Effector memory CD4-positive, alpha-beta T cell (primary cell): Measurements from ENCODE around the gene XRCC5.
A peak's percentile ranks its signal among the peaks of the same experiment; 100 is the strongest.

Experiments
- DNase-seq, 3 donors: peaks; one replicate each; pipeline ENCODE4 v3.0.0-alpha.2; 2020
- H3K27ac ChIP-seq: 2 replicates; pipeline ENCODE4 v1.7.0; 2013; ENCODE audit warnings: mild to moderate bottlenecking, low read length, moderate library complexity; ENCODE audit not compliant: insufficient read depth, poor library complexity, severe bottlenecking
- H3K27me3 ChIP-seq: replicated peaks from 2 replicates; pipeline ENCODE4 v1.7.0; 2013; ENCODE audit warnings: mild to moderate bottlenecking, low read length; ENCODE audit not compliant: insufficient read depth, control insufficient read depth, poor library complexity, severe bottlenecking
- H3K36me3 ChIP-seq: 2 replicates; pipeline ENCODE4 v1.7.0; 2013; ENCODE audit warnings: mild to moderate bottlenecking, low read length, moderate library complexity; ENCODE audit not compliant: control insufficient read depth, insufficient read depth
- H3K4me1 ChIP-seq: 2 replicates; pipeline ENCODE4 v1.7.0; 2013; ENCODE audit warnings: low read length, mild to moderate bottlenecking; ENCODE audit not compliant: control insufficient read depth, insufficient read depth, poor library complexity, severe bottlenecking
- H3K4me3 ChIP-seq: 2 replicates; pipeline ENCODE4 v1.7.0; 2013; ENCODE audit warnings: low read length, low read depth, mild to moderate bottlenecking; ENCODE audit not compliant: insufficient read depth, poor library complexity, severe bottlenecking
- H3K9me3 ChIP-seq: 2 replicates; pipeline ENCODE4 v1.7.0; 2013; ENCODE audit warnings: mild to moderate bottlenecking, low read length, moderate library complexity; ENCODE audit not compliant: control insufficient read depth
- total RNA-seq, 3 donors: gene quantifications; one replicate each; lab custom pipeline; 2026; lab: John Stamatoyannopoulos, UW

Gene XRCC5
- 202 to 293 (median 277) reads per million in 3 donors for total RNA-seq

DNA sequence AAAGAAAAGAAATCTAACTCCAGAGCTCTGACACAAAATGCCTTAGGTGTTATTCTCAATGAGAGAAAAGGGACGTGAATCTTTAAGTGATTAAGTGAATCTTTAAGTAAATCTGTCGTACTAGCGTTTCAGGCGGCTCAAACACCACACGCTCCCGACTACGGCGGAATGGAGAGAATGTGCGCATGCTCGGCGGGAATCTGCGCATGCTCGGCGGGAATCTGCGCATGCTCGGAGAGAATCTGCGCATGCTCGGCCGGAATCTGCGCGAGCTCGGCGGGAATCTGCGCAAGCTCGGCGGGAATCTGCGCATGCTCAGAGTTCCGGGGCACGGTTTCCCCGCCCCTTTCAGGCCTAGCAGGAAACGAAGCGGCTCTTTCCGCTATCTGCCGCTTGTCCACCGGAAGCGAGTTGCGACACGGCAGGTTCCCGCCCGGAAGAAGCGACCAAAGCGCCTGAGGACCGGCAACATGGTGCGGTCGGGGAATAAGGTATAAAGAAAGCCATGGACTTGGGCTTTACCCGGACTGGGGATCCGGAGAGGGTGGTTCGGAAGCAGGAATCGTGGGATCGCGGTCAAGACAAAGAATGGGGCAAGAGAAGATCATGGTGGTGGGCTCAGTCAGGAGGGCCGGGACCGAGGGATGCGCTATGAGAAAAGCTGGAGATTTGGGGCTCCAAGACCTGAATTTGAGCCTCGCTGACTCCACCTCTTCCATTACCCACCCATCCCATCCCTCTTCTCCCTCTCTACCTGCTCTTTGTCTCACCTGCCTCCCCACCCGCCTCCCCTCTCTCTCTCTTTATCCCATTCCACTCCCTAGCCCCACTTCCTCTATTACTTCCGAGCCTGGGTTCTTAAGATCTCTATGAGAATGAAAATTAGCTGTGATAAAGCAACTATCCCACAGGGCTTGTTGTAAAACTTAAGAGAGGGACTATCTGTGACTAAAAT lies at the start of gene XRCC5:
Gene XRCC5 (plus strand): TSS at position 382 of the 955 bp plus-strand sequence. CDS start 89 bp downstream, at position 471.
- H3K4me1 ChIP-seq: peaks cover 4% of the 10 kb centered on the region
- DNase-seq: peak; percentile 94 to 97 (median 95)

DNA sequence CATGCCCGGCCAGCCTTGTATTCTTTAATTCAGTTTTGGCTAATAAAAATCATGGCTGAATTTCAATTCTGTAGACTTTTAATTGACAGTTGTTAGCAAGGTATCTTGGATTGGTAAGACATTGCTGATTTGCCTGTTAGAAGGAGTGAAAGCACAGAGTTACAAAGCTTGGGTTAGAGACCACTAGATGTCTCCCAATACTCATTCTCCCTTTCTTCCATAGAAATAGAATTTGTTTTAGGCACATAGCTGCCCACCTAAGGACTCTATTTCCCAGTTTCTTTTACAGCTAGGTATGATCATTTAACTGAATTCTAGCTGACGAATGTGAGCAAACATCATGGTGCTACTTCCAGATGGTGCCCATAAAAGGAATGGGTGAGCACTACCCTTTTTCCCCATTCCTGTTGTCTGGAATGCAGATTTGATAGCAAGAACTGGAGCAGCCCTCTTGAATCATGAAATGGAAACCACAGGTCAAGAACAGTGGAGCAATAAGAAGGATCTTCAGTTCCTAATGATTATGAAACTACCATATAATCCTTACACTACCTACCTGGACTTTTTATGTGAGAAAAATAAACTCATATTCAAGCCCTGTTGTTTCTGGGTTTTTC lies 45.0 kb upstream of the XRCC5 start:
- H3K36me3 ChIP-seq: peaks cover 10% of the 10 kb centered on the region
- DNase-seq: no peak

More for the DNA sequence above, at the start of gene XRCC5:
- Histone ChIP-seq H3K4me3 (peak within 1 kb of the TSS; percentile 90), H3K36me3 (peaks cover 26% of the 10 kb centered on the region), H3K27ac (peak within 1 kb of the TSS; percentile 96), H3K9me3 (no peaks in the 10 kb centered on the region), H3K27me3 (no peaks in the 10 kb centered on the region)

DNA sequence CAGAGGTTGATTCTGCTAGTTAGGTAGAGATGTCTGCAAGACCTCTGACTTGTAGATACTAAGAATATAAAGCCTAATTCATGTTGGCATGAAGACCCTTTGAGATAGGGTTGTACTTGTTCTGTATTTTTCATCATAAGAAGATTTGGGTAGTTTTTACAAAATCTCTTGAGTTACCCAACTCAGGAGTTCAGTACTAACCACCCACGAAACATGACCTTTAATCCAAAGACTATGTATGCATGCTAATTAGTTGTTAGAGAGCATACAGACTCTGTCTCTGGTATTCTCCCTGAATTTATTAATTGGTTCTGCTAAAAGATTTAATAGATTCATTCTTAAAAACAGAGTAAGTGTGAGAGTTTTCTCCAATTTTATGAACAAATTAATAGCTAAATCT lies 44.5 kb upstream of the XRCC5 start:
- H3K9me3 ChIP-seq: no peaks in the 10 kb centered on the region
- no peak overlapping the region for H3K27ac ChIP-seq
- no peak for DNase-seq
- H3K4me1 ChIP-seq: no peaks in the 10 kb centered on the region
- no peak overlapping the region for H3K4me3 ChIP-seq
- H3K27me3 ChIP-seq: no peaks in the 10 kb centered on the region
- peaks cover 10% of the 10 kb centered on the region for H3K36me3 ChIP-seq

More for the DNA sequence above, 45.0 kb upstream of the XRCC5 start:
- no peaks in the 10 kb centered on the region for H3K4me1 ChIP-seq
- no peaks in the 10 kb centered on the region for H3K27me3 ChIP-seq
- H3K4me3 ChIP-seq: no peak overlapping the region
- no peaks in the 10 kb centered on the region for H3K9me3 ChIP-seq
- H3K27ac ChIP-seq: no peak overlapping the region

DNA sequence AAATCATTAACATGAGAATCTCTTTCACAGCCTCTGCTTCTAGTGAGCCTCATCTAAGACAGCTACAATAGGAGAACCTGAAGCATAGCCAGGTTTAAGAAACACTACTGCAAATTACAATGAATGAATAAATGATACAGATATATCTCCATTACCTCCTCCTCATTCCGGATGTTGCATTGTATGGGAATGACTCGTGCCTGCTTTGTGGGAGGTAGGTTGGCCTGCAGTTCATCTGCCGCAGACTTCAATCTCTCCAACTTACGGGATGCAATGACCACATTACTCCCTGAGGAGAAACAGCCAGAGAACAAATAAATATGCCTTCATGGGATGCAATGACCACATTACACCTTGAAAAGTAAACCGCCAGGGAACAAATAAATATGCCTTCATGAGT lies 42.9 kb upstream of the XRCC5 start:
- peaks cover 10% of the 10 kb centered on the region for H3K36me3 ChIP-seq
- no peaks in the 10 kb centered on the region for H3K27me3 ChIP-seq
- no peaks in the 10 kb centered on the region for H3K9me3 ChIP-seq
- no peak for DNase-seq
- H3K4me3 ChIP-seq: no peak overlapping the region
- H3K27ac ChIP-seq: no peak overlapping the region
- H3K4me1 ChIP-seq: no peaks in the 10 kb centered on the region

DNA sequence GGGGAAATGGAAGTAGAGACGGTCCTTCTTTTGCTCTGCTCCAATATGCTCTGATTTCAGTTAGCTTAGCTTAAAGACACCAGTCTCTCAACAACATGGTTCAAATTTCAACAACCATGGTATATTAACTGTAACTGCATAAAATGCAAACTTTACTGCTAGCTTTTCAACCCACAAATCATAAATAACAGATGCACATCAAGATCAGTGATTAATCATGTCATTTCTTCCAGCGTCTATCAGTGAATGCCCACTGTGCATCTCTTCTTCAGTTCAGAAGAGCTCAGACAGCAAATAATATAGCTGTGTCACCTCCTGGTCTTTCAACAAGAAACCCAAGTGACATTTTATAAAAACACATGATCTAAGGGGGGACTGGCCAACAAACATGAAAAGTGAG lies 40.1 kb upstream of the XRCC5 start:
- Histone ChIP-seq H3K4me3 (no peak overlapping the region), H3K4me1 (no peaks in the 10 kb centered on the region), H3K27me3 (no peaks in the 10 kb centered on the region), H3K27ac (no peak overlapping the region), H3K36me3 (peaks cover 8% of the 10 kb centered on the region), H3K9me3 (no peaks in the 10 kb centered on the region)
- no peak for DNase-seq

DNA sequence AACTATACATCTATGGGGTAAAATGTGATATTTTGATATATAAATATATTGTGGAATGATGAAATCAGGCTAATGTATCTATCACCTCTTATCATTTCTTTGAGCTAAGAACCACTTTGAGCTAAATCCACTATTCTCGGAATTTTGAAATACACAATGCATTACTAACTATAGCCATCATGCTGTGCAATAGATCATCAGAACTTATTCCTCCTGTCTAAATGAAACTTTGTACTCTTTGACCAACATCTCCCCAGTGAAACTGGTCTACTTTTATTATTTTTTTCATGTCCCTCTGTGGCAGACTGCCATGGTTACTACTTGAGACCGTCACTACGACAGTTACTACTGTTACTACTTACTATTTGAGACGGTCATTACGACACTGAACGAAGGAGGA lies 39.0 kb upstream of the XRCC5 start:
- no peaks in the 10 kb centered on the region for H3K27me3 ChIP-seq
- H3K4me3 ChIP-seq: no peak overlapping the region
- H3K4me1 ChIP-seq: no peaks in the 10 kb centered on the region
- H3K36me3 ChIP-seq: peaks cover under 1% of the 10 kb centered on the region
- H3K27ac ChIP-seq: no peak overlapping the region
- H3K9me3 ChIP-seq: no peaks in the 10 kb centered on the region
- DNase-seq: no peak

DNA sequence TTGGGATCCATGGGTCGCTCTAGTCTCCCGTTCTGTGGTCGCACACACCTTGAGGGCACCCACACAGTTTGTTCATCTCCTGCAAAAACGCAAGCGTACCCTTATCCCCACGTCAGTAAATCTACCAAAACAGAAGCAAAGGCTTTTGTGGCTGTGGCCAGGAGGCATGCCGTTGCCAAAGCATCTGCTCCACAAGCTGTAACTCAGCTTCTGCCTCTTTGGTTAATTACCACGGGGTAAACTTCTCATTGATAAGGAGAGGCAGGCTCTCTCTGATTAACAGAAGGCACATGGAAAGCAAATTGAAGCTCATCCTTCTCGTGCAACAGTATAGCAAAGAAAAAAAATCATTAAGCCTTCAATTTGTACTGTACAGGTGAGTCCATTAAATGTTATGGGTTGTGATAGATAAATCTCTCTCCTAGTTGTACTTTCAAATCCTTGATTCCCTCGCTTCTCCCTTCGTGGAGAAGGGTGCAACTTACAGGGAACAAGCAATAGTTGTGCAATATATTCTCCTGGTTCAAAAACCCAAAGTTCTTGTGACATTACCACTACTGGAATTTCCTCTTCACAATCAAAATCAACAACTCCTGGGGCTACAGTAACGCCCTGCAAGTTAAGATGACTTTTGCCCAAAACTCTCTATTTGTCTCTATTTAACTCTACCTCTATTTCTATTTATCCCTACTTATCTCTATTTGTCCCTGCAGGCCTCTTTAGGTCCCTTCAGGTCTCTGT lies 37.9 kb upstream of the XRCC5 start:
- Histone ChIP-seq H3K4me3 (no peak overlapping the region), H3K27me3 (no peaks in the 10 kb centered on the region)

DNA sequence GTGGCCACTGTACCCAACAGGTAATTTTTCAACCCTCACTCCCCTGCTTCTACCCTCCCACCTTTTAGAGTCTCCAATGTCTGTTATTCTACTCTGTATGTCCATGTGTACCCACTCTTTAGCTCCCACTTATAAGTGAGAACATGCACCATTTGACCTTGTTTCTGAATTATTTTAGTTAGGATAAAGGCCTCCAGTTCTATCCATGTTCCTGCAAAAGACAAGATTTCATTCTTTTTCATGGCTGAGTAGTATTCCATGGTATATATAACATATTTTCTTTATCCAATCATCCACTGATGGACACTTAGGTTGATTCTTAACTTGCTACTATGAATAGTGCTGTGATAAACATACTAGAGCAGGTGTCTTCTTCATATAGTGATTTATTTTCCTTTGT lies 36.7 kb upstream of the XRCC5 start:
- Histone ChIP-seq H3K27ac (no peak overlapping the region), H3K9me3 (no peaks in the 10 kb centered on the region), H3K4me3 (no peak overlapping the region), H3K4me1 (no peaks in the 10 kb centered on the region), H3K27me3 (no peaks in the 10 kb centered on the region), H3K36me3 (no peaks in the 10 kb centered on the region)
- no peak for DNase-seq

More for the DNA sequence above, 37.9 kb upstream of the XRCC5 start:
- Histone ChIP-seq H3K4me1 (no peaks in the 10 kb centered on the region), H3K9me3 (no peaks in the 10 kb centered on the region), H3K27ac (no peak overlapping the region), H3K36me3 (no peaks in the 10 kb centered on the region)
- no peak for DNase-seq

DNA sequence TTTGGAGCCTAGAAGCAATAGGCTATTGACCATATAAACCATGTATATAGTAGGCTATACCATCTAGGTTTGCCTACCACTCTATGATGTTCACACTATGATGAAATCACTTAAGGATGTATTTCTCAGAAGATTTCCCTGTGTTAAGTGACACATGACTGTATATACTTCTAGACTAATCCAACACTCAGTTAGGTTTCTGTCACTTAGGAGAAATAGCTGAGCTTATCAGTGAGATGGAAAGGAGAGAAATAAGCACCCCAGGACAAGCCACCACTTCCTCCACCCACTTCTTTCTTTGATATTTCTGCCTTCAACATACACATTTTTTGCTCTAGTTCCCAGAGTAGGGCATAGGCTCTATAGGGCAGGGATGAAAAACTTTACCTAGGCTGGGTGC lies 35.4 kb upstream of the XRCC5 start:
- no peak for DNase-seq
- H3K27ac ChIP-seq: no peak overlapping the region
- no peaks in the 10 kb centered on the region for H3K27me3 ChIP-seq
- no peaks in the 10 kb centered on the region for H3K9me3 ChIP-seq
- no peak overlapping the region for H3K4me3 ChIP-seq
- H3K36me3 ChIP-seq: no peaks in the 10 kb centered on the region
- no peaks in the 10 kb centered on the region for H3K4me1 ChIP-seq
